H1 (cell line): ENCODE data around the gene PECR. TPM values are rescaled to one million over a fixed set of nuclear protein-coding genes. Genes with fewer than 3 reads are reported as not detected.

Experiments
- ATF3 ChIP-seq: IDR thresholded peaks from 2 replicates; pipeline ENCODE4 v1.6.1; 2011; ENCODE audit warnings: low read depth, mild to moderate bottlenecking, low read length; ENCODE audit not compliant: insufficient read depth
- EZH2 ChIP-seq: fragments of 200-600 bp; sonication (generic); IDR thresholded peaks from 2 replicates; pipeline ENCODE4 v1.7.1; 2012; ENCODE audit warnings: low read depth, mild to moderate bottlenecking, moderate library complexity, low read length, inconsistent platforms; ENCODE audit not compliant: severe bottlenecking
- KDM4A ChIP-seq: IDR thresholded peaks from one replicate; pipeline ENCODE4 v1.7.1; 2012; ENCODE audit warnings: low read depth, mild to moderate bottlenecking, moderate library complexity, low read length, inconsistent platforms; ENCODE audit not compliant: severe bottlenecking
- RBBP5 ChIP-seq: IDR thresholded peaks from 2 replicates; pipeline ENCODE4 v1.7.1; 2012; ENCODE audit warnings: low read depth, mild to moderate bottlenecking, inconsistent platforms, low read length, moderate library complexity, borderline replicate concordance
- TCF12 ChIP-seq: IDR thresholded peaks from 2 replicates; pipeline ENCODE4 v1.6.1; 2011; ENCODE audit warnings: low read depth, mild to moderate bottlenecking, low read length
- polyA plus RNA-seq, 7 experiments: library from polyadenylated mRNA; depleted of rRNA in 3 of 7; stranded (reverse) in 5 of 7; unstranded in 2 of 7; fragments of >200 nt in 5 of 7; fragments of 200-250 nt in 2 of 7; gene quantifications; 1 replicate in 5 of 7; 2 replicates in 1 of 7; 4 replicates in 1 of 7; pipeline versions ENCODE4 v1.2.1 to v1.2.3, GENCODE V29; 2011 to 2013; ENCODE audit warnings: missing spikeins in 2 of 7, mixed read lengths in 2 of 7
- total RNA-seq: library from RNA; stranded (reverse); fragmentation: NEBNext Ultra II Directional; extraction: Animal tissue kit (Norgen Biotek cat#: 25700); gene quantifications from 2 replicates; pipeline ENCODE4 v1.2.1, GENCODE V29; 2021
- TF ChIP-seq, protein P1 (sequence below): IDR thresholded peaks from 2 replicates; pipeline ENCODE4 v1.6.1; 2011; ENCODE audit warnings: low read length, improper control_type of control experiment

The PECR gene
- total and polyA plus RNA-seq, 2 of the 8 experiments (the other 6 are each of a cell fraction or from before 2014, with no cell fraction given): 15.9 to 19.2 TPM

DNA sequence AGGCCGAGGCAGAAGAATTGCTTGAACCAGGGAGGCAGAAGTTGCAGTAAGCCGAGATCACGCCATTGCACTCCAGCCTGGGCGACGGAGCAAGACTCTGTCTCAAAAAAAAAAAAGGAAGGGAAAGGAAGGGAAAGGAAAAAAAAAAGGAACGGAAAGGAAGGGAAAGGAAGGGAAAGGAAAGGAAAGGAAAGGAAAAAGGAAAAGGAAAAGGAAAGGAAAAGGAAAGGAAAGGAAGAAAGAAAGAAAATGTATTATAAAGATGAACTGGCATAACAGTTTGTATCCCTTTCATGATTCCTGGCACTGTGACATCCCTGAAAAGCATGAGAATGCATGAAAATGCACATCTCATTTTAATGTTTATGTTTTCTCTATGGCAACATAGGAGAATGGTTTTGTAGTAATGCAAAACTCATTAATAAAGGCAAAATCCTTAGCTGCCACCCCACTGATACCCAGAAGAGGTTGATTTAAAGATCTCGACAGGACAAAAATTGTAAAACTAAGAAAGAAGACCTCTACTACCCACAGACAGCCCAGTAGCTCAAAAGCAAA, 56.8 kb downstream of the PECR start (continued):
- TF ChIP-seq EZH2 (no peak), KDM4A (no peak), TCF12 (no peak), ATF3 (no peak), RBBP5 (no peak)
- TF ChIP-seq, protein P1, sequence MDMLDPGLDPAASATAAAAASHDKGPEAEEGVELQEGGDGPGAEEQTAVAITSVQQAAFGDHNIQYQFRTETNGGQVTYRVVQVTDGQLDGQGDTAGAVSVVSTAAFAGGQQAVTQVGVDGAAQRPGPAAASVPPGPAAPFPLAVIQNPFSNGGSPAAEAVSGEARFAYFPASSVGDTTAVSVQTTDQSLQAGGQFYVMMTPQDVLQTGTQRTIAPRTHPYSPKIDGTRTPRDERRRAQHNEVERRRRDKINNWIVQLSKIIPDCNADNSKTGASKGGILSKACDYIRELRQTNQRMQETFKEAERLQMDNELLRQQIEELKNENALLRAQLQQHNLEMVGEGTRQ: no peak
- TF ChIP-seq, all 59 proteins: peak for 0
